Activated T-cell treated with anti-CD3 and anti-CD28 coated beads, Interleukin-2, amount 50 U/mL, for 72 hours (primary cell): ENCODE measurements around the gene CATSPERB. TPM values are rescaled to one million over a fixed set of nuclear protein-coding genes. Genes with fewer than 3 reads are reported as not detected.
"Not testable (repeated sequence)": the region's sequence is repeated elsewhere in the genome, so short reads cannot be mapped to it uniquely, and the experiment has no call there.

Experiments
- ATAC-seq, 2 donors: fragments of 150-1000 bp; cut with Tn5 transposase; replicated peaks in 1 of 2; 2 replicates each; pipeline ENCODE4 v1.10.0; 2021; ENCODE audit warnings: moderate library complexity in 2 of 2, mild to moderate bottlenecking in 1 of 2
- DNase-seq, 2 donors: peaks; one replicate each; pipeline ENCODE4 v3.0.0; 2021 to 2022; ENCODE audit warnings: mixed read lengths in 1 of 2
- H3K27ac Mint-ChIP-seq: one replicate; pipeline ENCODE4 v1.8.0; 2022; ENCODE audit warnings: mild to moderate bottlenecking, moderate library complexity, mixed read lengths
- H3K27me3 Mint-ChIP-seq: one replicate; pipeline ENCODE4 v1.8.0; 2022; ENCODE audit warnings: low read depth, mixed read lengths
- H3K36me3 Mint-ChIP-seq, 2 donors: one replicate each; pipeline ENCODE4 v1.8.0; 2022; ENCODE audit warnings: mixed read lengths in 2 of 2, mild to moderate bottlenecking in 1 of 2; ENCODE audit not compliant: insufficient read depth in 2 of 2
- H3K4me1 Mint-ChIP-seq: one replicate; pipeline ENCODE4 v1.8.0; 2022; ENCODE audit warnings: low read depth, mixed read lengths
- H3K4me3 Mint-ChIP-seq, 2 donors: one replicate each; pipeline ENCODE4 v1.8.0; 2022; ENCODE audit warnings: mild to moderate bottlenecking in 2 of 2, mixed read lengths in 2 of 2, moderate library complexity in 2 of 2
- H3K9me3 Mint-ChIP-seq, 2 donors: one replicate each; pipeline ENCODE4 v1.8.0; 2022; ENCODE audit warnings: mixed read lengths in 2 of 2
- total RNA-seq, 2 donors: library from RNA; stranded (reverse); gene quantifications; one replicate each; pipeline ENCODE4 v1.2.3, GENCODE V29; 2022

CATSPERB gene
- total RNA-seq, 2 donors from 2014 or later: 0.91 to 2.3 TPM

DNA sequence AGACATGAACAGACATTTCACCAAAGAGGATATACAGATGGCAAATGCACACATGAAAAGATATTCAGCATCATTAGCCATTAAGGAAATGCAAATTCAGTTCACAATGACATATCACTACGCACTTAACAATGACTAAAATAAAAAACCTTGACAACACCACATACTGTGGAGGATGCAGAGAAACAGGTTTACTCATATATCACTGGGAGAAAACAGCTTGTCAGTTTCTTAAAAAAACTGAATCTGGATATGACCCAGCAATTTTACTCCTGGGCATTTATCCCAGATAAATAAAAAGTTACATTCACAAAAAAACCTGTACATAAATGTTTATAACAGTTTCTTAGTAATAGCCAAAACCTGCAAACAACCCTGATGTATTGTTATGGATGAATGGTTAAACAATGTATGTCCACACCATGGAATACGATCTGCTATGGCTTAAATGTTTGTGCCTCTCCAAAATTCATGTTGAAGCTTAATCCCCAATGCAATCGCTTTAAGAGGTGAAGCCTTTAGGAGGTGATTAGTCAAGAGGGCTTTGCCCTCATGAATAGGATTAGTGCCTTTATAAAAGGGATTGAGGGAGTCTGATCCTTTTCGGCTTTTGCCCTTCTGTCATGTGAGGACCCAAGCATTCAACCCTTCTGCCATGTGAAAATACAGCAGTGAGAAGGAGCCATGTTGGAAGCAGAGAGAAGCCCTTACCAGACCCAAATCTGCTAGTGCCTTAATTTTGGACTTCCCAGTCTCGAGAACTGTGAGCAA lies 185.8 kb downstream of the CATSPERB start:
- Mint-ChIP-seq H3K27ac (no peak overlapping the region), H3K36me3 (peaks cover 8 to 9% of the 10 kb centered on the region in 2 donors), H3K27me3 (peaks cover 8% of the 10 kb centered on the region), H3K4me3 (no peak overlapping the region), H3K4me1 (no peaks in the 10 kb centered on the region), H3K9me3 (peaks cover 11 to 12% of the 10 kb centered on the region in 2 donors)
- no peak for ATAC-seq
- no peak for DNase-seq

DNA sequence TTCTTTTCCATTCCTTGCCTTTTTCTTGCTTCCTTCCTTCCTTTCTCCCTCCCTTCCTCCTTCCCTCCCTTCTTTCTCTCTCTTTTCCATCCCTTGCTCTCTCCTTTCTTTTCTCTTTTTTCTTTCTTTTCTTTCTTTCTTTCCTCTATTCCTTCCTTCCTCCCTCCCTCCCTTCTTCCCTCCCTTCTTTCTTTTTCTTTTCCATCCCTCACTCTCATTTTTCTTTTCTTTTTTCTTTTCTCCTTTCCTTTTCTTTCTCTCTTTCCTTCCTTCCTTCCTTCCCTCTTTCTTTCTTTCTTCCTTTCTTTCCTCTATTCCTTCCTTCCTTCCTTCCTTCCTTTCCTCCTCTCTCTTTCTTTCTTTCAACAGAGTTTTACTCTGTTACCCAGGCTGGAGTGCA lies 186.7 kb downstream of the CATSPERB start:
- Mint-ChIP-seq H3K27me3 (peaks cover 15% of the 10 kb centered on the region), H3K27ac (no peak overlapping the region), H3K4me3 (no peak overlapping the region), H3K9me3 (peaks cover 17 to 18% of the 10 kb centered on the region in 2 donors), H3K36me3 (peaks cover 16% of the 10 kb centered on the region in 2 donors), H3K4me1 (no peaks in the 10 kb centered on the region)
- DNase-seq (no peak), ATAC-seq (no peak)

DNA sequence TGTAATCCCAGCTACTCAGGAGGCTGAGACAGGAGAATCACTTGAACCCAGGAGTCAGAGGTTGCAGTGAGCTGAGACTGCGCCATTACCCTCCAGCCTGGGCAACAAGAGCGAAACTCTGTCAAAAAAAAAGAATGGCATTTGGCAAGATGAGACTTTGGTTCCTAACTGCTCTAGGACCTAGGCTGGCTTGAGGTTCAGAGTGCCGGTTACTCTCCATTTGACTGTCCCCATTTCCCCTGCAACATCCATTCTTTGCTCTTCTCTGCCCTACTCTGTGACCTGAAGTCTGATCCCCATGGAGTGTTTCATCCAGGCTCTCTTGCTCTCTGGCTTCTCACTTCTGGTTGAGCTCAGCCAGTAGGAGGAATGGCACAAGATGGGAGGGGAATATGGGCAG lies 195.6 kb downstream of the CATSPERB start:
- H3K4me3 Mint-ChIP-seq: no peak overlapping the region
- ATAC-seq: no peak

DNA sequence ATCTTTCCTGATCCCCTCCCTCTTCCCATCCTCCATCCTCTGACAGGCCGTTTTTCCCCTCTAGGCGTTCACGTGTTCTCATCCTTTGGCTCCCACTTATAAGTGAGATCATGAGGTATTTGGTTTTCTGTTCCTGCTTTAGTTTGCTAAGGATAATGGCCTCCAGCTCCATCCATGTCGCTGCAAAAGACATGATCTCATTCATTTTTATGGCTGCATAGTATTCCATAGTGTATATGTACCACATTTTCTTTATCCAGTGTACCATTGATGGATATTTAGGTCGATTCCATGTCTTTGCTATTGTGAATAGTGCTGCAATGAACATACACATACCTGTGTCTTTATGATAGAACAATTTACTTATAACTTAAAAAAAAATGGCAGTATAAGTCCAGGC lies 197.8 kb downstream of the CATSPERB start:
- H3K36me3 Mint-ChIP-seq, H3K27me3 Mint-ChIP-seq: not testable (repeated sequence)

More for the DNA sequence above, 195.6 kb downstream of the CATSPERB start:
- no peak for DNase-seq
- Mint-ChIP-seq H3K9me3 (peaks cover 14 to 17% of the 10 kb centered on the region in 2 donors), H3K4me1 (no peaks in the 10 kb centered on the region), H3K27ac (no peak overlapping the region), H3K27me3 (peaks cover 7% of the 10 kb centered on the region), H3K36me3 (peaks cover 14 to 15% of the 10 kb centered on the region in 2 donors)

DNA sequence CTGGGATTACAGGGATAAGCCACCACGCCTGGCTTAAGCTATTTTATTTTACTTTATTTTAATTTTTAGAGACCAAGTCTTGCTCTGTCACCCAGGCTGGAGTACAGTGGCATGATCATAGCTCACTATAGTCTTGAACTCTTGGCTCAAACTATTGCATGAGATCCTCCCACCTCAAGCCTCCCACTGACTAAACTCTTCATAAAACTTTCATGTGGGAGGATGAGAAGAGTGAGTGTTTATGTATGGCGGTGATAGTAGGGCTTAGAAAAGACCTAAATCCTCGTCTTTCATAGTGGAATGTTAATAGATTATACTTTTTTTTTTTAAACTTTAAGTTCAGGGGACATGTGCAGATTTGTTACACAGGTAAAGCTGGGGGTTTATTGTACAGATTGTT lies 198.3 kb downstream of the CATSPERB start:
- no peaks in the 10 kb centered on the region for H3K4me1 Mint-ChIP-seq
- H3K27ac Mint-ChIP-seq: no peak overlapping the region
- no peak overlapping the region for H3K4me3 Mint-ChIP-seq
- ATAC-seq (no peak), DNase-seq (no peak)
- H3K27me3 Mint-ChIP-seq: no peaks in the 10 kb centered on the region
- H3K9me3 Mint-ChIP-seq: peaks cover 0 to 3% of the 10 kb centered on the region in 2 donors
- H3K36me3 Mint-ChIP-seq: no peaks in the 10 kb centered on the region

More for the DNA sequence above, 197.8 kb downstream of the CATSPERB start:
- H3K4me3 Mint-ChIP-seq, H3K4me1 Mint-ChIP-seq, ATAC-seq, H3K27ac Mint-ChIP-seq, H3K9me3 Mint-ChIP-seq, DNase-seq: not testable (repeated sequence)

Other genes with a start within 250 kb of the CATSPERB start
- gene PPP4R3A, start 221.8 kb downstream of the CATSPERB start, total RNA-seq: 100 to 1,000 TPM; 131 to 147 TPM
- gene TC2N, start 135.4 kb upstream of the CATSPERB start, total RNA-seq: 10 to 100 TPM; 38.1 to 55.4 TPM
- gene FBLN5, start 215.6 kb upstream of the CATSPERB start, total RNA-seq: 1 to 10 TPM; 3.0 to 5.6 TPM